IMR-90 (cell line): ENCODE measurements around the gene AAGAB. TPM values are rescaled to one million over a fixed set of nuclear protein-coding genes. Genes with fewer than 3 reads are reported as not detected.

Source experiments
- ATAC-seq: fragments of 200-7000 bp; cut with Tn5 transposase; 2 replicates; pipeline ENCODE4 v1.9.1; 2020; ENCODE audit warnings: low read depth, mild to moderate bottlenecking, moderate library complexity
- BruUV-seq: library from RNA; stranded (reverse); fragments of 400-500 nt; replicated peaks from 2 replicates; lab custom pipeline; 2021; lab: Mats Ljungman, UMichigan
- CTCF ChIA-PET: fragments of 300-600 bp; formaldehyde crosslinking; extraction: SDS; loops from one replicate; lab custom pipeline; 2021; ENCODE audit warnings: antibody characterized with exemption; lab: Yijun Ruan, JAX
- POLR2A ChIA-PET: fragments of 300-600 bp; sonication (Branson Sonifier 250); formaldehyde crosslinking; loops from one replicate; lab custom pipeline; 2022; ENCODE audit warnings: antibody characterized with exemption; ENCODE audit not compliant: unreplicated experiment; lab: Charles Lee
- DNase-seq: peaks from one replicate; pipeline ENCODE4 v3.0.0; 2013
- H2AFZ ChIP-seq: replicated peaks from 2 replicates; pipeline ENCODE3; 2013; ENCODE audit warnings: low read length, mild to moderate bottlenecking; ENCODE audit not compliant: poor library complexity
- H2AK5ac ChIP-seq: 2 replicates; pipeline ENCODE4 v1.6.1; 2013; ENCODE audit warnings: low read depth, low read length, inconsistent platforms
- H2AK9ac ChIP-seq: replicated peaks from 2 replicates; pipeline ENCODE3; 2013; ENCODE audit warnings: mild to moderate bottlenecking, low read depth, low read length, moderate library complexity; ENCODE audit not compliant: poor library complexity
- H2BK120ac ChIP-seq: 2 replicates; pipeline ENCODE4 v1.6.1; 2013; ENCODE audit warnings: low read depth, low read length, inconsistent platforms
- H2BK15ac ChIP-seq: 3 replicates; pipeline ENCODE4 v1.6.1; 2013; ENCODE audit warnings: low read depth, low read length, inconsistent platforms
- H2BK20ac ChIP-seq: 2 replicates; pipeline ENCODE4 v1.6.1; 2013; ENCODE audit warnings: low read depth, mild to moderate bottlenecking, inconsistent platforms, low read length, moderate library complexity
- H2BK5ac ChIP-seq: 2 replicates; pipeline ENCODE4 v1.6.1; 2013; ENCODE audit warnings: mild to moderate bottlenecking, low read depth, low read length, inconsistent platforms; ENCODE audit not compliant: poor library complexity, severe bottlenecking
- H3K14ac ChIP-seq: replicated peaks from 2 replicates; pipeline ENCODE4 v1.6.1; 2013; ENCODE audit warnings: low read depth, low read length, inconsistent platforms
- H3K18ac ChIP-seq: 2 replicates; pipeline ENCODE4 v1.6.1; 2013; ENCODE audit warnings: low read depth, low read length, control low read depth
- H3K23ac ChIP-seq: 2 replicates; pipeline ENCODE4 v1.6.1; 2013; ENCODE audit warnings: low read depth, low read length, inconsistent platforms
- H3K27ac ChIP-seq: 2 replicates; pipeline ENCODE4 v1.5.1; 2013; ENCODE audit warnings: mild to moderate bottlenecking, control low read depth, low read length; ENCODE audit not compliant: insufficient read depth
- H3K27me3 ChIP-seq: 2 replicates; pipeline ENCODE4 v1.6.1; 2013; ENCODE audit warnings: low read length; ENCODE audit not compliant: control insufficient read depth, insufficient read depth
- H3K36me3 ChIP-seq: 2 replicates; pipeline ENCODE4 v1.6.1; 2013; ENCODE audit warnings: low read length, mixed read lengths; ENCODE audit not compliant: control insufficient read depth, insufficient read depth
- H3K4ac ChIP-seq: 2 replicates; pipeline ENCODE4 v1.6.1; 2013; ENCODE audit warnings: low read depth, low read length, inconsistent platforms
- H3K4me1 ChIP-seq: 2 replicates; pipeline ENCODE4 v1.6.1; 2013; ENCODE audit warnings: low read length, mixed read lengths; ENCODE audit not compliant: control insufficient read depth, insufficient read depth
- H3K4me2 ChIP-seq: 2 replicates; pipeline ENCODE4 v1.6.1; 2013; ENCODE audit warnings: low read depth, mild to moderate bottlenecking, control low read depth, low read length, moderate library complexity
- H3K4me3 ChIP-seq: 2 replicates; pipeline ENCODE4 v1.5.1; 2013; ENCODE audit warnings: low read depth, mild to moderate bottlenecking, control low read depth, low read length, moderate library complexity; ENCODE audit not compliant: insufficient read depth
- H3K56ac ChIP-seq: 2 replicates; pipeline ENCODE4 v1.6.1; 2013; ENCODE audit warnings: low read length, inconsistent platforms; ENCODE audit not compliant: insufficient read depth; ENCODE audit errors: extremely low read depth
- H3K79me1 ChIP-seq, 2 experiments: 2 replicates each; pipeline ENCODE4 v1.6.1; 2013; ENCODE audit warnings: low read length in 2 of 2, inconsistent platforms in 1 of 2, low read depth in 1 of 2
- H3K9ac ChIP-seq: 2 replicates; pipeline ENCODE4 v1.6.1; 2013; ENCODE audit warnings: low read depth, low read length, control low read depth
- H3K9me1 ChIP-seq: 2 replicates; pipeline ENCODE4 v1.6.1; 2013; ENCODE audit warnings: low read length, inconsistent platforms; ENCODE audit not compliant: insufficient read depth
- H3K9me3 ChIP-seq: 2 replicates; pipeline ENCODE4 v1.6.1; 2013; ENCODE audit warnings: low read length; ENCODE audit not compliant: control insufficient read depth, insufficient read depth
- H4K20me1 ChIP-seq: 2 replicates; pipeline ENCODE4 v1.6.1; 2013; ENCODE audit warnings: low read length, inconsistent platforms; ENCODE audit not compliant: insufficient read depth
- H4K5ac ChIP-seq: 2 replicates; pipeline ENCODE4 v1.6.1; 2013; ENCODE audit warnings: mild to moderate bottlenecking, low read depth, low read length, control low read depth
- H4K8ac ChIP-seq, 2 experiments: 2 replicates each; pipeline ENCODE4 v1.6.1; 2013; ENCODE audit warnings: low read depth in 2 of 2, low read length in 2 of 2, control low read depth in 1 of 2, inconsistent platforms in 1 of 2
- H4K91ac ChIP-seq: 2 replicates; pipeline ENCODE4 v1.6.1; 2013; ENCODE audit warnings: low read depth, low read length, inconsistent platforms; ENCODE audit not compliant: insufficient read depth
- BHLHE40 ChIP-seq: fragments of 150-350 bp; IDR thresholded peaks from 2 replicates; pipeline ENCODE4 v1.6.1; 2016; ENCODE audit warnings: mild to moderate bottlenecking, low read depth, low read length
- CHD1 ChIP-seq: IDR thresholded peaks from 2 replicates; pipeline ENCODE4 v1.6.1; 2012; ENCODE audit warnings: low read depth, low read length, improper control_type of control experiment
- ELK1 ChIP-seq: fragments of 150-350 bp; IDR thresholded peaks from 2 replicates; pipeline ENCODE4 v1.6.1; 2016; ENCODE audit warnings: low read depth, mild to moderate bottlenecking, low read length, moderate library complexity, borderline replicate concordance
- MAFK ChIP-seq: IDR thresholded peaks from 2 replicates; pipeline ENCODE4 v1.6.1; 2012; ENCODE audit warnings: low read depth, low read length, improper control_type of control experiment
- MAZ ChIP-seq: IDR thresholded peaks from 2 replicates; pipeline ENCODE4 v1.6.1; 2012; ENCODE audit warnings: low read depth, mild to moderate bottlenecking, low read length, improper control_type of control experiment, moderate library complexity, borderline replicate concordance
- RAD21 ChIP-seq: IDR thresholded peaks from 2 replicates; pipeline ENCODE4 v1.6.1; 2012; ENCODE audit warnings: low read length, improper control_type of control experiment
- RCOR1 ChIP-seq: IDR thresholded peaks from 2 replicates; pipeline ENCODE4 v1.6.1; 2012; ENCODE audit warnings: mild to moderate bottlenecking, low read length, improper control_type of control experiment; ENCODE audit not compliant: insufficient replicate concordance
- RFX5 ChIP-seq: IDR thresholded peaks from 2 replicates; pipeline ENCODE4 v1.8.0; 2012; ENCODE audit warnings: low read depth, mild to moderate bottlenecking, low read length, moderate library complexity
- SMC3 ChIP-seq: fragments of 150-350 bp; IDR thresholded peaks from 2 replicates; pipeline ENCODE4 v1.6.1; 2016; ENCODE audit warnings: low read depth, mild to moderate bottlenecking, antibody characterized with exemption, low read length, moderate library complexity
- USF2 ChIP-seq: fragments of 150-350 bp; IDR thresholded peaks from 2 replicates; pipeline ENCODE4 v1.6.1; 2017; ENCODE audit warnings: mild to moderate bottlenecking, antibody characterized with exemption, low read length, low read depth
- WGBS, 2 experiments: methylation state at CpG; one replicate each; pipeline versions ENCODE4 v1.1.5 to v1.1.7; 2013; ENCODE audit warnings: missing lambda C conversion rate in 2 of 2; ENCODE audit not compliant: insufficient read length in 1 of 2; ENCODE audit errors: extremely low coverage in 2 of 2; 5-methylcytosine and 5-hydroxymethylcytosine counted together
- dilution Hi-C: fragments of 300-500 bp; cut with HindIII; formaldehyde crosslinking; loops from one replicate; pipeline ENCODE4 v1.14.3; 2018; ENCODE audit warnings: low sequenced_read_pairs; ENCODE audit not compliant: unreplicated experiment
- in situ Hi-C: fragments of 300-500 bp; cut with MboI; formaldehyde crosslinking; loops from 3 replicates; pipeline ENCODE4 v1.14.3; 2019; ENCODE audit warnings: low sequenced_read_pairs, inconsistent platforms, mixed read lengths
- intact Hi-C: fragments of 100-400 bp; cut with micrococcal nuclease; formaldehyde crosslinking; loops from 2 replicates; pipeline ENCODE4 v1.10.0; 2022
- polyA plus RNA-seq, 3 experiments: library from polyadenylated mRNA; depleted of rRNA; stranded (reverse); fragments of >200 nt; gene quantifications; 2 replicates each; pipeline ENCODE4 v1.2.3, GENCODE V29; 2012; ENCODE audit warnings: low replicate concordance in 1 of 3
- total RNA-seq: library from RNA; depleted of rRNA; stranded (reverse); fragments of >200 nt; gene quantifications from 2 replicates; pipeline ENCODE4 v1.2.3, GENCODE V29; 2012

Gene AAGAB
- total and polyA plus RNA-seq, 2 of the 4 experiments (the other 2 are of a cell fraction) = 26.1 to 69.7 TPM

GRCh38 chr15:67187351-67187854, 67.1 kb downstream of the AAGAB start:
- WGBS, 2 experiments = 93% methylated on average over 8 of the region's 12 CpGs; no CpG with 5 or more reads in 1 of the 2 experiments
- no peak overlapping the region for H3K56ac ChIP-seq
- peaks cover 90% of the 10 kb centered on the region for H3K36me3 ChIP-seq
- CTCF ChIA-PET = no interaction called here
- dilution Hi-C loops = no loop called here
- peak overlapping the region; percentile 69; the same call in 1 of the 2 replicates for H2BK20ac ChIP-seq
- DNase-seq (no peak), ATAC-seq (no peak)
- peak overlapping the region; percentile 78 for H3K4ac ChIP-seq
- peak overlapping the region; percentile 63 for H2BK120ac ChIP-seq
- H2AK9ac ChIP-seq = peak overlapping the region; percentile 30
- H2BK15ac ChIP-seq = peak overlapping the region; percentile 45; the same call in 2 of the 3 replicates
- peak overlapping the region; percentile 74 for H3K14ac ChIP-seq
- no peaks in the 10 kb centered on the region for H3K9me3 ChIP-seq
- no TSS peak for BruUV-seq
- peak overlapping the region; percentile 26 for H3K27ac ChIP-seq
- H3K4me1 ChIP-seq = peaks cover 55% of the 10 kb centered on the region
- POLR2A ChIA-PET = no interaction called here
- H2BK5ac ChIP-seq = peak overlapping the region; percentile 57
- H2AFZ ChIP-seq = peak overlapping the region; percentile 34
- H4K5ac ChIP-seq = peak overlapping the region; percentile 24
- in situ Hi-C loops = no loop called here
- H3K18ac ChIP-seq = peak overlapping the region; percentile 35
- no peak overlapping the region for H3K4me3 ChIP-seq
- peak overlapping the region; percentile 75 for H4K91ac ChIP-seq
- H2AK5ac ChIP-seq = peak overlapping the region; percentile 63; the same call in 1 of the 2 replicates
- H3K23ac ChIP-seq = peak overlapping the region; percentile 75; the same call in 1 of the 2 replicates
- no peak overlapping the region for H3K9ac ChIP-seq
- TF ChIP-seq MAFK = no peak
- no peak for TF ChIP-seq CHD1
- no peak for TF ChIP-seq RFX5
- no peak for TF ChIP-seq ELK1
- TF ChIP-seq MAZ = no peak
- TF ChIP-seq SMC3 = no peak
- TF ChIP-seq RAD21 = no peak
- no peak for TF ChIP-seq RCOR1
- no peak for TF ChIP-seq BHLHE40
- no peak for TF ChIP-seq USF2
- H3K9me1 ChIP-seq = peaks cover 58% of the 10 kb centered on the region
- H3K4me2 ChIP-seq = no peak overlapping the region
- no peaks in the 10 kb centered on the region for H4K20me1 ChIP-seq
- peaks cover 49 to 96% of the 10 kb centered on the region in 2 experiments for H3K79me1 ChIP-seq
- H3K27me3 ChIP-seq = no peaks in the 10 kb centered on the region
- peak overlapping the region; percentile 57 to 63; a peak in 3 of 4 replicates for H4K8ac ChIP-seq
- intact Hi-C loops = no loop called here
